Smooth muscle cell (in vitro differentiated cells): ENCODE results near the gene ITFG2. TPM values are rescaled to one million over a fixed set of nuclear protein-coding genes. Genes with fewer than 3 reads are reported as not detected.

Experiments
- DNase-seq: peaks from one replicate; lab custom pipeline; 2025; ENCODE audit not compliant: unreplicated experiment; lab: John Stamatoyannopoulos, UW
- H2AFZ ChIP-seq: fragments of 200-600 bp; sonication (generic); 2 replicates; pipeline ENCODE4 v1.6.0; 2016; ENCODE audit warnings: antibody characterized with exemption, low read depth, mild to moderate bottlenecking
- H3F3A ChIP-seq: fragments of 200-600 bp; sonication (generic); 2 replicates; pipeline ENCODE4 v1.6.0; 2017; ENCODE audit warnings: antibody characterized with exemption, low read depth
- H3K27ac ChIP-seq: fragments of 200-600 bp; sonication (generic); 2 replicates; pipeline ENCODE4 v1.5.1; 2016; ENCODE audit warnings: low read depth, mild to moderate bottlenecking
- H3K27me3 ChIP-seq: fragments of 200-600 bp; sonication (generic); 2 replicates; pipeline ENCODE4 v1.6.1; 2016; ENCODE audit warnings: low read depth, mild to moderate bottlenecking
- H3K36me3 ChIP-seq: fragments of 200-600 bp; sonication (generic); 2 replicates; pipeline ENCODE4 v1.5.1; 2016; ENCODE audit warnings: low read depth
- H3K4me1 ChIP-seq: fragments of 200-600 bp; sonication (generic); 2 replicates; pipeline ENCODE4 v1.5.1; 2016; ENCODE audit warnings: low read depth
- H3K4me2 ChIP-seq: fragments of 200-600 bp; sonication (generic); 2 replicates; pipeline ENCODE4 v1.6.0; 2016; ENCODE audit warnings: mild to moderate bottlenecking
- H3K4me3 ChIP-seq: fragments of 200-600 bp; sonication (generic); 2 replicates; pipeline ENCODE4 v1.5.1; 2016; ENCODE audit warnings: mild to moderate bottlenecking
- H3K79me2 ChIP-seq: fragments of 200-600 bp; sonication (generic); 2 replicates; pipeline ENCODE4 v1.6.0; 2016; ENCODE audit warnings: low read depth, mild to moderate bottlenecking
- H3K9ac ChIP-seq: fragments of 200-600 bp; sonication (generic); 2 replicates; pipeline ENCODE4 v1.6.0; 2016; ENCODE audit warnings: low read depth
- H3K9me3 ChIP-seq: fragments of 200-600 bp; sonication (generic); replicated peaks from 2 replicates; pipeline ENCODE4 v1.5.1; 2016; ENCODE audit warnings: low read depth
- H4K20me1 ChIP-seq: fragments of 200-600 bp; sonication (generic); 2 replicates; pipeline ENCODE4 v1.6.0; 2016; ENCODE audit warnings: low read depth
- CTCF ChIP-seq: fragments of 200-600 bp; sonication (generic); IDR thresholded peaks from 2 replicates; pipeline ENCODE4 v1.5.1; 2017; ENCODE audit warnings: borderline replicate concordance, mild to moderate bottlenecking, antibody characterized with exemption; ENCODE audit not compliant: insufficient read depth, poor library complexity, severe bottlenecking
- WGBS: methylation state at CpG from one replicate; pipeline ENCODE4 v1.1.7; 2016; ENCODE audit warnings: low lambda C conversion rate; 5-methylcytosine and 5-hydroxymethylcytosine counted together
- polyA plus RNA-seq: library from polyadenylated mRNA; unstranded; fragments of >200 nt; fragmentation: Nextera tagmentation; extraction: Ambion mirVana; gene quantifications from 2 replicates; pipeline ENCODE4 v1.2.1, GENCODE V29; 2016
- total RNA-seq: library from RNA; depleted of rRNA; stranded (reverse); fragments of >200 nt; gene quantifications from 2 replicates; pipeline ENCODE4 v1.2.3, GENCODE V29; 2014

Gene ITFG2
- total and polyA plus RNA-seq, 2 experiments from 2014 or later: 14.3 to 21.5 TPM

GRCh38 chr12:2794736-2795289, 17.7 kb upstream of the ITFG2 start, which contains the start of gene FKBP4:
FKBP4 (plus strand) TSS chr12:2794970; CDS start chr12:2795140, 170 bp downstream.
- no peak for TF ChIP-seq CTCF
- H3K9ac ChIP-seq: peak within 1 kb of the TSS; percentile 48
- no peak within 1 kb of the TSS for H3K27ac ChIP-seq
- no peaks in the 10 kb centered on the region for H3K27me3 ChIP-seq
- no peaks in the 10 kb centered on the region for H3K9me3 ChIP-seq
- H2AFZ ChIP-seq: peak within 1 kb of the TSS; percentile 80
- H3K4me1 ChIP-seq: peaks cover 9% of the 10 kb centered on the region
- H3K4me2 ChIP-seq: peak within 1 kb of the TSS; percentile 99
- under 1% methylated on average over 33 of the region's 63 CpGs for WGBS
- H3K4me3 ChIP-seq: peak within 1 kb of the TSS; percentile 77
- DNase-seq: peak; percentile 46
- peaks cover 24% of the 10 kb centered on the region for H3K79me2 ChIP-seq
- peaks cover 21% of the 10 kb centered on the region for H4K20me1 ChIP-seq
- no peaks in the 10 kb centered on the region for H3F3A ChIP-seq
- H3K36me3 ChIP-seq: no peaks in the 10 kb centered on the region

- no peaks in the 10 kb centered on the region for H3K36me3 ChIP-seq
- H4K20me1 ChIP-seq: peaks cover 21% of the 10 kb centered on the region
- no peak for TF ChIP-seq CTCF
- H3F3A ChIP-seq: no peaks in the 10 kb centered on the region
- H3K79me2 ChIP-seq: peaks cover 24% of the 10 kb centered on the region
- H3K4me2 ChIP-seq: peak overlapping the region; percentile 99
- H3K27ac ChIP-seq: no peak overlapping the region
- peak overlapping the region; percentile 48 for H3K9ac ChIP-seq
- H3K9me3 ChIP-seq: no peaks in the 10 kb centered on the region
- H3K27me3 ChIP-seq: no peaks in the 10 kb centered on the region
- H2AFZ ChIP-seq: peak overlapping the region; percentile 80
- peak; percentile 49 for DNase-seq
- H3K4me3 ChIP-seq: peak overlapping the region; percentile 77
- WGBS: under 1% methylated on average over 52 of the region's 111 CpGs
- H3K4me1 ChIP-seq: peaks cover 9% of the 10 kb centered on the region
Measured at GRCh38 chr12:2795291-2796186, 16.9 kb upstream of the ITFG2 start.

GRCh38 chr12:2796187-2796666, 16.2 kb upstream of the ITFG2 start:
- no peak for DNase-seq
- Histone ChIP-seq H3K4me3 (peak overlapping the region; percentile 77), H3K79me2 (peaks cover 24% of the 10 kb centered on the region), H3K27ac (no peak overlapping the region), H3K4me1 (peaks cover 9% of the 10 kb centered on the region), H2AFZ (peak overlapping the region; percentile 80), H3K4me2 (peak overlapping the region; percentile 99), H3K9ac (peak overlapping the region; percentile 48), H4K20me1 (peaks cover 21% of the 10 kb centered on the region), H3K36me3 (no peaks in the 10 kb centered on the region), H3F3A (no peaks in the 10 kb centered on the region), H3K27me3 (no peaks in the 10 kb centered on the region), H3K9me3 (no peaks in the 10 kb centered on the region)
- TF ChIP-seq CTCF: no peak
- 11% methylated on average over 14 of the region's 14 CpGs for WGBS
